Left lung (tissue), 10 donors: Measurements from ENCODE around the gene ARMC7. TPM values are rescaled to one million over a fixed set of nuclear protein-coding genes. Genes with fewer than 3 reads are reported as not detected.

Source experiments
- ATAC-seq: fragments of 200-7000 bp; cut with Tn5 transposase; one replicate; pipeline ENCODE4 v1.9.1; 2020; ENCODE audit warnings: moderate library complexity
- DNase-seq, 4 donors: peaks; one replicate each; pipeline ENCODE4 v3.0.0-alpha.2; 2013 to 2020
- H3K27ac ChIP-seq, 2 donors: fragments of 200-600 bp; sonication (generic) in 1 of 2; one replicate each; pipeline versions ENCODE4 v1.5.0 to v1.8.0; 2020 to 2021
- H3K27me3 ChIP-seq, 2 donors: fragments of 200-600 bp; sonication (generic) in 1 of 2; one replicate each; pipeline versions ENCODE4 v1.5.0 to v1.8.0; 2020 to 2021
- H3K36me3 ChIP-seq, 2 donors: fragments of 200-600 bp; sonication (generic) in 1 of 2; one replicate each; pipeline versions ENCODE4 v1.5.0 to v1.8.0; 2020 to 2021
- H3K4me1 ChIP-seq, 2 donors: fragments of 200-600 bp; one replicate each; pipeline ENCODE4 v1.8.0; 2021
- H3K4me3 ChIP-seq, 2 donors: fragments of 200-600 bp; sonication (generic) in 1 of 2; one replicate each; pipeline versions ENCODE4 v1.5.0 to v1.8.0; 2020 to 2021; ENCODE audit warnings: mild to moderate bottlenecking in 1 of 2
- H3K9me3 ChIP-seq, 2 donors: fragments of 200-600 bp; sonication (generic) in 1 of 2; one replicate each; pipeline versions ENCODE4 v1.5.0 to v1.8.0; 2020 to 2021
- CTCF ChIP-seq, 2 donors: fragments of 200-600 bp; sonication (generic) in 1 of 2; IDR thresholded peaks; one replicate each; pipeline versions ENCODE4 v1.5.0 to v1.8.0; 2021; ENCODE audit warnings: antibody characterized with exemption in 2 of 2
- intact Hi-C, 2 donors: fragments of 100-400 bp; cut with DNase I; formaldehyde crosslinking; loops; one replicate each; pipeline versions ENCODE4 v1.11.2 to v1.14.2; 2022
- polyA plus RNA-seq, 6 donors: library from polyadenylated mRNA; unstranded; fragments of 120-200 nt; gene quantifications; one replicate each; pipeline ENCODE4 v1.2.1, GENCODE V29; 2013; ENCODE audit not compliant: insufficient read length in 6 of 6
- total RNA-seq, 2 donors: library from RNA; stranded (reverse); fragmentation: NEBNext Ultra II Directional; extraction: Animal tissue kit (Norgen Biotek cat#: 25700); gene quantifications; one replicate each; pipeline ENCODE4 v1.2.1, GENCODE V29; 2021
- donor health status: DM: no; HTN: yes; CAD: no.
- donor health status: DM: no; HTN: no; CAD: no.

Gene ARMC7
- total and polyA plus RNA-seq, 8 donors = 13.2 to 19.3 (median 14.9) TPM

- peak in 1 of 4 donors; percentile 69 for DNase-seq
- intact Hi-C loops = no loop called here
- Histone ChIP-seq H3K36me3 (no peaks in the 10 kb centered on the region), H3K9me3 (no peaks in the 10 kb centered on the region), H3K4me1 (peaks cover 23 to 59% of the 10 kb centered on the region in 2 donors), H3K4me3 (no peak overlapping the region), H3K27ac (peak overlapping the region; percentile 83 to 90), H3K27me3 (no peaks in the 10 kb centered on the region)
- peak; percentile 66 for ATAC-seq
- TF ChIP-seq CTCF (IDR thresholded peaks at IDR 0.05) = no peak
These were observed 31.3 kb upstream of the ARMC7 start for GRCh38 chr17:75078284-75079022.

GRCh38 chr17:75079023-75079373 is 30.8 kb upstream of the ARMC7 start:
- ATAC-seq (peak; percentile 13), DNase-seq (no peak)
- Histone ChIP-seq H3K27me3 (no peaks in the 10 kb centered on the region), H3K4me3 (no peak overlapping the region), H3K4me1 (peaks cover 23 to 63% of the 10 kb centered on the region in 2 donors), H3K9me3 (no peaks in the 10 kb centered on the region), H3K27ac (peak overlapping the region; percentile 83 to 90), H3K36me3 (no peaks in the 10 kb centered on the region)
- intact Hi-C loops = no loop called here
- no peak for TF ChIP-seq CTCF (IDR thresholded peaks at IDR 0.05)

- Histone ChIP-seq H3K27me3 (no peaks in the 10 kb centered on the region), H3K36me3 (no peaks in the 10 kb centered on the region), H3K4me1 (peaks cover 23 to 70% of the 10 kb centered on the region in 2 donors), H3K9me3 (no peaks in the 10 kb centered on the region), H3K27ac (no peak overlapping the region), H3K4me3 (no peak overlapping the region)
- no peak for ATAC-seq
- no peak for DNase-seq
- no peak for TF ChIP-seq CTCF (IDR thresholded peaks at IDR 0.05)
- intact Hi-C loops = no loop called here
These were observed 27.9 kb upstream of the ARMC7 start for GRCh38 chr17:75081611-75082540.

- Histone ChIP-seq H3K4me3 (no peak overlapping the region), H3K36me3 (no peaks in the 10 kb centered on the region), H3K27ac (no peak overlapping the region), H3K4me1 (peaks cover 22 to 69% of the 10 kb centered on the region in 2 donors), H3K27me3 (no peaks in the 10 kb centered on the region), H3K9me3 (no peaks in the 10 kb centered on the region)
- DNase-seq (no peak), ATAC-seq (no peak)
- TF ChIP-seq CTCF (IDR thresholded peaks at IDR 0.05) = no peak
- intact Hi-C loops = no loop called here
These were observed 27.1 kb upstream of the ARMC7 start for GRCh38 chr17:75082683-75083082.

GRCh38 chr17:75084039-75084660 is 25.6 kb upstream of the ARMC7 start:
- no peaks in the 10 kb centered on the region for H3K27me3 ChIP-seq
- H3K36me3 ChIP-seq = no peaks in the 10 kb centered on the region
- H3K9me3 ChIP-seq = no peaks in the 10 kb centered on the region
- ATAC-seq (no peak), DNase-seq (no peak)
- no peak overlapping the region for H3K4me3 ChIP-seq
- no peak overlapping the region for H3K27ac ChIP-seq
- peaks cover 14 to 67% of the 10 kb centered on the region in 2 donors for H3K4me1 ChIP-seq
- no peak for TF ChIP-seq CTCF (IDR thresholded peaks at IDR 0.05)
- intact Hi-C loops = no loop called here
